Activated CD8-positive, alpha-beta T cell treated with anti-CD3 and anti-CD28 coated beads for 36 hours (primary cell): ENCODE results near the gene TOMM22. TPM values are rescaled to one million over a fixed set of nuclear protein-coding genes. Genes with fewer than 3 reads are reported as not detected.

Experiments
- ATAC-seq: fragments of 200-7000 bp; cut with Tn5 transposase; one replicate; pipeline ENCODE4 v1.10.0; 2021; ENCODE audit warnings: mild to moderate bottlenecking, moderate library complexity
- CTCF ChIA-PET: fragments of 350-600 bp; sonication (Branson Sonifier 250); formaldehyde crosslinking; loops from one replicate; lab custom pipeline; 2021; ENCODE audit warnings: antibody characterized with exemption; lab: Charles Lee
- POLR2A ChIA-PET: fragments of 350-600 bp; sonication (Branson Sonifier 250); formaldehyde crosslinking; loops from one replicate; lab custom pipeline; 2021; ENCODE audit warnings: antibody characterized with exemption; lab: Charles Lee
- DNase-seq: peaks from one replicate; pipeline ENCODE4 v3.0.0-alpha.2; 2020
- H3K27ac Mint-ChIP-seq: one replicate; pipeline ENCODE4 v1.8.0; 2021; ENCODE audit warnings: mild to moderate bottlenecking, mixed read lengths
- H3K27me3 Mint-ChIP-seq: one replicate; pipeline ENCODE4 v1.8.0; 2021; ENCODE audit warnings: mixed read lengths
- H3K36me3 Mint-ChIP-seq: one replicate; pipeline ENCODE4 v1.8.0; 2021; ENCODE audit warnings: low read depth, mixed read lengths
- H3K4me1 Mint-ChIP-seq: one replicate; pipeline ENCODE4 v1.8.0; 2021; ENCODE audit warnings: low read depth, mixed read lengths
- H3K4me3 Mint-ChIP-seq: one replicate; pipeline ENCODE4 v1.8.0; 2021; ENCODE audit warnings: mild to moderate bottlenecking, moderate library complexity, mixed read lengths
- H3K9me3 Mint-ChIP-seq: one replicate; pipeline ENCODE4 v1.8.0; 2021; ENCODE audit warnings: mixed read lengths
- intact Hi-C: fragments of 100-400 bp; cut with micrococcal nuclease; formaldehyde crosslinking; loops from one replicate; pipeline ENCODE4 v1.10.0; 2022
- total RNA-seq, 2 experiments: library from RNA; stranded (reverse); gene quantifications; one replicate each; pipeline ENCODE4 v1.2.3, GENCODE V29; 2021
- TF ChIP-seq, protein P1 (sequence below): fragments of 200-600 bp; IDR thresholded peaks from one replicate; pipeline ENCODE4 v1.8.0; 2022; ENCODE audit warnings: antibody characterized with exemption, mild to moderate bottlenecking

Gene TOMM22
- total RNA-seq, 2 experiments from 2014 or later, result 155 to 158 TPM

DNA sequence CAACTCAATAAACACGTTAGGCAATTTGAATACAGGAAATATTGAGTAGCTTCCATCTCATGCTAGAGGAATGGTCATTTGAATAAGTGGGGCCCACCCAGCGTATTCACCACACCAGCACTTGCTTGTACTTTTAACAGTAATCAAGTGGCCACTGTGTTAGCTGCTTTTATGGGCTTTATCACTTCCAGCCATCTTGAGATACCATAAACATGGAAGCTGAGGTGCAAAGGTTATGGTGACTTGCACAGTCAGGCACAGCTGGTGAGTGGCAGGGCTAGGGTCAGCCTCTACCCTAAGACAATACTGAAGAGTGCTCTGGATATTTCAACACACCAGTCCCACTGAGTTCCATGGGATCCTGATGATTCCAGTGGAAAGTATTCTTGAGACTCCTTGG lies 12.3 kb downstream of the TOMM22 start:
- H3K27me3 Mint-ChIP-seq, result no peaks in the 10 kb centered on the region
- intact Hi-C loops, result no loop called here
- CTCF ChIA-PET, result no interaction called here

GRCh38 chr22:38694940-38695339 lies 13.2 kb downstream of the TOMM22 start:
- H3K4me1 Mint-ChIP-seq, result peaks cover 49% of the 10 kb centered on the region
- no peaks in the 10 kb centered on the region for H3K27me3 Mint-ChIP-seq
- H3K27ac Mint-ChIP-seq, result peak overlapping the region; percentile 60
- no peak for ATAC-seq
- ChIA-PET POLR2A (interaction anchor here (6.3 kb wide), 1 partner anchor 12 kb away, joined by 62 read pairs; the partner anchor contains the start of gene TOMM22), CTCF (interaction anchor here (1.4 to 1.5 kb wide), 2 partner anchors 13 to 30 kb away, joined by 3 to 5 read pairs; partner anchors contain the start of gene TOMM22)
- no peak for DNase-seq
- intact Hi-C loops, result no loop called here
- no peaks in the 10 kb centered on the region for H3K9me3 Mint-ChIP-seq
- H3K4me3 Mint-ChIP-seq, result no peak overlapping the region
- H3K36me3 Mint-ChIP-seq, result peaks cover 69% of the 10 kb centered on the region
- TF ChIP-seq, protein P1, sequence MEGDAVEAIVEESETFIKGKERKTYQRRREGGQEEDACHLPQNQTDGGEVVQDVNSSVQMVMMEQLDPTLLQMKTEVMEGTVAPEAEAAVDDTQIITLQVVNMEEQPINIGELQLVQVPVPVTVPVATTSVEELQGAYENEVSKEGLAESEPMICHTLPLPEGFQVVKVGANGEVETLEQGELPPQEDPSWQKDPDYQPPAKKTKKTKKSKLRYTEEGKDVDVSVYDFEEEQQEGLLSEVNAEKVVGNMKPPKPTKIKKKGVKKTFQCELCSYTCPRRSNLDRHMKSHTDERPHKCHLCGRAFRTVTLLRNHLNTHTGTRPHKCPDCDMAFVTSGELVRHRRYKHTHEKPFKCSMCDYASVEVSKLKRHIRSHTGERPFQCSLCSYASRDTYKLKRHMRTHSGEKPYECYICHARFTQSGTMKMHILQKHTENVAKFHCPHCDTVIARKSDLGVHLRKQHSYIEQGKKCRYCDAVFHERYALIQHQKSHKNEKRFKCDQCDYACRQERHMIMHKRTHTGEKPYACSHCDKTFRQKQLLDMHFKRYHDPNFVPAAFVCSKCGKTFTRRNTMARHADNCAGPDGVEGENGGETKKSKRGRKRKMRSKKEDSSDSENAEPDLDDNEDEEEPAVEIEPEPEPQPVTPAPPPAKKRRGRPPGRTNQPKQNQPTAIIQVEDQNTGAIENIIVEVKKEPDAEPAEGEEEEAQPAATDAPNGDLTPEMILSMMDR, result no peak

More for the DNA sequence above, 12.3 kb downstream of the TOMM22 start:
- no peak overlapping the region for H3K4me3 Mint-ChIP-seq
- H3K36me3 Mint-ChIP-seq, result peaks cover 65% of the 10 kb centered on the region
- POLR2A ChIA-PET, result interaction anchor here (1.5 kb wide), 1 partner anchor 12 kb away, joined by 10 read pairs; the partner anchor contains the start of gene TOMM22
- no peaks in the 10 kb centered on the region for H3K9me3 Mint-ChIP-seq
- TF ChIP-seq, protein P1, result no peak
- H3K4me1 Mint-ChIP-seq, result peaks cover 48% of the 10 kb centered on the region
- no peak overlapping the region for H3K27ac Mint-ChIP-seq
- no peak for ATAC-seq
- no peak for DNase-seq

DNA sequence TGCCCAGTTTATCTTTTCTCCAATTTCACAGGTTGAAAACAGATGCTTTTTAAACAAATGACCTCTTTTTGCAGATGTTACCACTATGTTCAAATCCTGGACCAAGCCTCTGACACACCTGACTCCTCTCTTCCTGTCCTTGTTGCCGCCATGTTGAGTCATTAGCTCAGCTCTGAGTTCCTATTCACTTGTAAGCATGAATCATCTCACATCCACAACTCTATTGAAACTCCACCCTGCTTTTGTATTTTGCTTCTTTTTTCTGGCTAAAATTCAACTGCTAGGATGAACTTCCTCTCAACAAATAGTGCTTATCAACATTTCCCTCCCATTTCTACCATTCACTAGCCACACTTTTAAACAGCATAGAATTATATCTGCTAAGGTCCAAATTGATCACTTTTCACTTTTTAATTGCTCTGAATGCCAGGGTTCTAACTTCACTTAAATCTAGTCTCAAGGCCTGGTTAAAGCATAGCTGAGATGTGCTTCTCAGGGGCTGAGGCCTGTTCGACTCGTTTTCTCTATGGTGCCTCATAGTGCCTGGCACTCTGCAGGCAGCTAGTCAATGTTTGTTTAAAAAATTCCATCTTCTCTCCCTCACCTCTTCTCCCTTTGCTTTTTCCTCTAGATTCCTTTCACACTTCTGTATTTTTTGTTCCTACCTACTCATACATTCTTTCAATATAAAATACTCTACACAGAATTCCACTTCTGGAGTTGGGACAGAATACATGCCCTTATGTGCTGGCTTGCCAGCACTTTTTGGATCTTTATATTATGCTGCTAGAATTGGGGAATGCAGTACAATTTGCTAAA lies 15.1 kb downstream of the TOMM22 start:
- TF ChIP-seq, protein P1, result no peak
- peak overlapping the region; percentile 90 for H3K4me3 Mint-ChIP-seq
- intact Hi-C loops, result no loop called here
- no peaks in the 10 kb centered on the region for H3K27me3 Mint-ChIP-seq
- H3K9me3 Mint-ChIP-seq, result no peaks in the 10 kb centered on the region
- peak; percentile 72 for DNase-seq
- peaks cover 50% of the 10 kb centered on the region for H3K4me1 Mint-ChIP-seq
- POLR2A ChIA-PET, result interaction anchor here (1.0 to 6.3 kb wide), 6 partner anchors 9 to 40 kb away, joined by 3 to 62 read pairs (median 4); partner anchors contain the start of genes CBY1, FAM227A, GTPBP1 and TOMM22
- CTCF ChIA-PET, result interaction anchor here (0.6 to 1.1 kb wide), 2 partner anchors 69 to 173 kb away, joined by 3 read pairs; no protein-coding TSS in a partner anchor
- H3K36me3 Mint-ChIP-seq, result peaks cover 63% of the 10 kb centered on the region
- peak; percentile 67 for ATAC-seq
- H3K27ac Mint-ChIP-seq, result peak overlapping the region; percentile 87

GRCh38 chr22:38697425-38698089 lies 15.8 kb downstream of the TOMM22 start:
- CTCF ChIA-PET, result interaction anchor here (0.6 to 3.1 kb wide), 3 partner anchors 16 to 172 kb away, joined by 3 to 16 read pairs (median 3); partner anchors contain the start of gene TOMM22
- intact Hi-C loops, result no loop called here
- Mint-ChIP-seq H3K27me3 (no peaks in the 10 kb centered on the region), H3K9me3 (no peaks in the 10 kb centered on the region), H3K4me3 (peak overlapping the region; percentile 90), H3K4me1 (peaks cover 51% of the 10 kb centered on the region), H3K36me3 (peaks cover 61% of the 10 kb centered on the region), H3K27ac (peak overlapping the region; percentile 87)
- DNase-seq (no peak), ATAC-seq (no peak)
- TF ChIP-seq, protein P1, result no peak
- POLR2A ChIA-PET, result interaction anchor here (1.0 to 6.3 kb wide), 5 partner anchors 8 to 41 kb away, joined by 3 to 62 read pairs (median 6); partner anchors contain the start of genes CBY1, FAM227A, GTPBP1 and TOMM22
